ENCODE results near the gene ADAMTS17.

- no peak for TF ChIP-seq POLR2A (IDR thresholded peaks at IDR 0.05)
- no peak for TF ChIP-seq CTCF (IDR thresholded peaks at IDR 0.05)
- TF ChIP-seq POLR2AphosphoS5 (IDR thresholded peaks at IDR 0.05): no peak
Measured at GRCh38 chr15:100152463-100152862, 189.3 kb downstream of the ADAMTS17 start.
